A549 (cell line): ENCODE measurements around the gene PIEZO2. TPM values are rescaled to one million over a fixed set of nuclear protein-coding genes. Genes with fewer than 3 reads are reported as not detected.

Experiments used
- ATAC-seq, 2 experiments: fragments of 200-7000 bp in 1 of 2; fragments of >200 bp in 1 of 2; cut with Nextera tagmentation in 1 of 2; cut with Tn5 transposase in 1 of 2; 3 replicates each; pipeline versions ENCODE4 v1.8.0 to v1.9.1; 2018 to 2020; ENCODE audit warnings: mild to moderate bottlenecking in 1 of 2, moderate library complexity in 1 of 2
- CTCF ChIA-PET: fragments of 300-600 bp; sonication (Branson Sonifier 250); formaldehyde crosslinking; extraction: SDS; loops from one replicate; lab custom pipeline; 2021; ENCODE audit warnings: antibody characterized with exemption, inconsistent platforms; lab: Yijun Ruan, JAX
- POLR2A ChIA-PET: fragments of 350-600 bp; formaldehyde crosslinking; extraction: SDS; loops from one replicate; lab custom pipeline; 2021; ENCODE audit warnings: antibody characterized with exemption, inconsistent platforms; lab: Yijun Ruan, JAX
- DNase-seq, 2 experiments: peaks; one replicate each; pipeline versions ENCODE4 v3.0.0 to v3.0.0-alpha.2; 2011 to 2016; ENCODE audit warnings: low read depth in 1 of 2, low spot score in 1 of 2
- FAIRE-seq: peaks from 2 replicates; lab custom pipeline; 2011; peaks lifted over from hg19 to GRCh38; lab: Jason Lieb, UNC
- H3K27ac ChIP-seq, 2 experiments: fragments of >200 bp; sonication (Bioruptor Twin); formaldehyde crosslinking; 3 replicates each; pipeline ENCODE4 v1.5.1; 2016 to 2017
- H3K4me1 ChIP-seq: fragments of >200 bp; sonication (Bioruptor Twin); formaldehyde crosslinking; 3 replicates; pipeline ENCODE4 v1.6.1; 2016
- H3K4me2 ChIP-seq: fragments of >200 bp; sonication (Bioruptor Twin); formaldehyde crosslinking; 3 replicates; pipeline ENCODE4 v1.6.1; 2016
- H3K4me3 ChIP-seq: fragments of >200 bp; sonication (Bioruptor Twin); formaldehyde crosslinking; 3 replicates; pipeline ENCODE4 v1.5.1; 2016
- H3K9me3 ChIP-seq: fragments of >200 bp; sonication (Bioruptor Twin); formaldehyde crosslinking; 3 replicates; pipeline ENCODE4 v1.6.1; 2016
- BHLHE40 ChIP-seq: IDR thresholded peaks from 2 replicates; pipeline ENCODE4 v1.6.1; 2012; ENCODE audit warnings: low read depth, low read length, inconsistent platforms
- CHD4 ChIP-seq: fragments of 200-600 bp; sonication (generic); IDR thresholded peaks from 2 replicates; pipeline ENCODE4 v1.6.1; 2016; ENCODE audit warnings: antibody characterized with exemption, mild to moderate bottlenecking, borderline replicate concordance
- FOSL2 ChIP-seq, 2 experiments: fragments of 450-650 bp in 1 of 2; fragments of >200 bp in 1 of 2; sonication (Bioruptor Twin) in 1 of 2; formaldehyde crosslinking; IDR thresholded peaks; 2 replicates each; pipeline versions ENCODE4 v1.5.0 to v1.6.1; 2016 to 2020; ENCODE audit warnings: mild to moderate bottlenecking in 1 of 2, moderate library complexity in 1 of 2
- HDAC2 ChIP-seq: fragments of 200-600 bp; sonication (generic); IDR thresholded peaks from 2 replicates; pipeline ENCODE4 v1.6.1; 2016
- HEYL ChIP-seq: fragments of 250-450 bp; sonication (Bioruptor Pico); IDR thresholded peaks from 2 replicates; pipeline ENCODE4 v1.8.0; 2021; ENCODE audit warnings: mild to moderate bottlenecking, moderate library complexity
- HOXB5 ChIP-seq: fragments of 250-450 bp; sonication (Bioruptor Pico); IDR thresholded peaks from 2 replicates; pipeline ENCODE4 v1.5.0; 2020; ENCODE audit warnings: mild to moderate bottlenecking, moderate library complexity
- JUNB ChIP-seq: fragments of >200 bp; sonication (Bioruptor Twin); formaldehyde crosslinking; IDR thresholded peaks from 2 replicates; pipeline ENCODE4 v1.6.1; 2016
- KDM1A ChIP-seq: fragments of 200-600 bp; sonication (generic); IDR thresholded peaks from 2 replicates; pipeline ENCODE4 v1.6.1; 2016; ENCODE audit warnings: low read depth, mild to moderate bottlenecking
- MAZ ChIP-seq: fragments of 150-350 bp; IDR thresholded peaks from 2 replicates; pipeline ENCODE4 v1.6.1; 2014; ENCODE audit warnings: antibody characterized with exemption, low read depth, low read length, borderline replicate concordance
- NFE2L2 ChIP-seq: fragments of 150-350 bp; conservative IDR thresholded peaks from 2 replicates; pipeline ENCODE4 v1.6.1; 2014; ENCODE audit warnings: low read length
- NR3C1 ChIP-seq: fragments of >200 bp; sonication (Bioruptor Twin); formaldehyde crosslinking; IDR thresholded peaks from 3 replicates; pipeline ENCODE4 v1.6.1; 2017
- RFX5 ChIP-seq: fragments of 450-650 bp; IDR thresholded peaks from 2 replicates; pipeline ENCODE4 v1.7.1; 2014; ENCODE audit warnings: antibody characterized with exemption, mild to moderate bottlenecking, moderate library complexity
- TP53 ChIP-seq: fragments of 250-450 bp; sonication (Bioruptor Pico); IDR thresholded peaks from 2 replicates; pipeline ENCODE4 v1.5.0; 2021; ENCODE audit warnings: mild to moderate bottlenecking, moderate library complexity
- WGBS: methylation state at CpG from one replicate; pipeline ENCODE4 v1.1.6; 2017; ENCODE audit errors: missing lambda C conversion rate; 5-methylcytosine and 5-hydroxymethylcytosine counted together
- polyA plus RNA-seq, 4 experiments: library from polyadenylated mRNA; depleted of rRNA in 3 of 4; stranded (reverse); fragments of >200 nt; fragmentation: RNase III in 1 of 4; extraction: RNeasy Plus Mini Kit Qiagen cat#74134 plus additional on column Dnase treatment in 1 of 4; gene quantifications; 2 replicates in 3 of 4; 3 replicates in 1 of 4; pipeline ENCODE4 v1.2.3, GENCODE V29; 2011 to 2017
- TF ChIP-seq, protein P1 (sequence below): fragments of 150-350 bp; IDR thresholded peaks from 2 replicates; pipeline ENCODE4 v1.6.1; 2014; ENCODE audit warnings: low read depth, mild to moderate bottlenecking, low read length
- TF ChIP-seq, protein P2 (sequence below): fragments of 250-450 bp; sonication (Bioruptor Pico); IDR thresholded peaks from 2 replicates; pipeline ENCODE4 v1.5.0; 2020; ENCODE audit warnings: low read depth, mild to moderate bottlenecking, moderate library complexity
- TF ChIP-seq, protein P3 (sequence below): fragments of >200 bp; sonication (Bioruptor Twin); formaldehyde crosslinking; IDR thresholded peaks from 3 replicates; pipeline ENCODE4 v1.5.1; 2016
- TF ChIP-seq, protein P4 (sequence below): IDR thresholded peaks from 2 replicates; pipeline ENCODE4 v1.6.1; 2012
- TF ChIP-seq, protein P5 (sequence below): fragments of >200 bp; sonication (Bioruptor Twin); formaldehyde crosslinking; IDR thresholded peaks from 2 replicates; pipeline ENCODE4 v1.6.1; 2016
- TF ChIP-seq, protein P6 (sequence below): fragments of 450-650 bp; IDR thresholded peaks from 2 replicates; pipeline ENCODE4 v1.6.1; 2014; ENCODE audit warnings: antibody characterized with exemption
- TF ChIP-seq, protein P7 (sequence below): fragments of 200-600 bp; sonication (generic); IDR thresholded peaks from 2 replicates; pipeline ENCODE4 v1.6.1; 2016; ENCODE audit warnings: antibody characterized with exemption, mild to moderate bottlenecking, moderate library complexity

The PIEZO2 gene
- polyA plus RNA-seq, 2 of the 4 experiments (the other 2 are of a cell fraction), result 0.80 to 1.6 TPM

DNA sequence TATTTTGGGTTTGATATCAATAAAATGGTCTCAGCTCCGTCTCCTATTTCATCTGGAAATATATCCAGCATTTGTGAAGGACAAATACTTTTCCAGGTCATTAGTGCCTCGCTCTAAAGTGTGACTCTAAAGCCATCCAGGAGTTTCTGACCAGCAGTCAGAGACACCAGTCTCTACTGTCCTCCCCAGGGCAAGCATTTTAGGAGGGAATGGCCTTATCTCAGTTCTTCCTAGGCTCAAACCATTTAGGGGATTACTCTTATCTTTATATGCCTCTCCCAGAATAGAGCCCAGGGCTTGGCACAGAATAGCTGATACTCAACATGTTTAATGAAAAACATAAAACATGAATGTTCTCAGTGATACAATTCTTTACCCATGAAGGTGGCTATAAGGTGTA is 436.0 kb downstream of the PIEZO2 start:
- POLR2A ChIA-PET, result no interaction called here
- CTCF ChIA-PET, result no interaction called here

DNA sequence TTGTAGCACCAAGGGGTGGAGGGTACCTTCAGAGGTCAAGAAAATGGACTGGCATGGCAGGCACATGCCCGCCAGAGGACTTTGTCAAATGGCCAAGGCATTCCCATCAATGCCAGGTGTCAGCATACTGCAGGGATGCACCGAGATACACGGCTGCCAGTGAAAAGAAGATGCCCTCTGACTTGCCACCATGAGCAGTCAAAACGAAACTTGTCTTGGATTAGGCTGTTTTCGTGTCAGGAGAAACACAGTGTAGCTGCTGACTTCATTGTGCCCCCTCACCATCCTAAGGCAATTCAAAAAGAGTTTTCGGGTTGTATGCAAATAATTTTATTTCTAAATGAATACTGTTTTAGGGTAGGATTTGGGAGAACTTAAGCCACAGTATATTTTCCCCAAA is 442.1 kb downstream of the PIEZO2 start:
- WGBS, result 13% methylated on average over 6 of the region's 6 CpGs
- no peak overlapping the region for H3K27ac ChIP-seq
- DNase-seq, result no peak
- TF ChIP-seq HEYL (CRISPR knock-in tag), result no peak
- POLR2A ChIA-PET, result no interaction called here
- CTCF ChIA-PET, result no interaction called here
- no peak for ATAC-seq
- no peaks in the 10 kb centered on the region for H3K4me1 ChIP-seq
- no peak overlapping the region for H3K4me3 ChIP-seq
- H3K9me3 ChIP-seq, result no peaks in the 10 kb centered on the region
- H3K4me2 ChIP-seq, result no peak overlapping the region
- FAIRE-seq, result no peak

More for the DNA sequence above, 436.0 kb downstream of the PIEZO2 start:
- no peak overlapping the region for H3K4me3 ChIP-seq
- DNase-seq (no peak), ATAC-seq (no peak), FAIRE-seq (no peak)
- 20% methylated on average over 2 of the region's 2 CpGs for WGBS
- H3K4me2 ChIP-seq, result no peak overlapping the region
- H3K27ac ChIP-seq, result no peak overlapping the region
- H3K4me1 ChIP-seq, result no peaks in the 10 kb centered on the region
- TF ChIP-seq, protein P1, sequence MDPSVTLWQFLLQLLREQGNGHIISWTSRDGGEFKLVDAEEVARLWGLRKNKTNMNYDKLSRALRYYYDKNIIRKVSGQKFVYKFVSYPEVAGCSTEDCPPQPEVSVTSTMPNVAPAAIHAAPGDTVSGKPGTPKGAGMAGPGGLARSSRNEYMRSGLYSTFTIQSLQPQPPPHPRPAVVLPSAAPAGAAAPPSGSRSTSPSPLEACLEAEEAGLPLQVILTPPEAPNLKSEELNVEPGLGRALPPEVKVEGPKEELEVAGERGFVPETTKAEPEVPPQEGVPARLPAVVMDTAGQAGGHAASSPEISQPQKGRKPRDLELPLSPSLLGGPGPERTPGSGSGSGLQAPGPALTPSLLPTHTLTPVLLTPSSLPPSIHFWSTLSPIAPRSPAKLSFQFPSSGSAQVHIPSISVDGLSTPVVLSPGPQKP, result no peak
- TF ChIP-seq RFX5, result no peak
- no peak for TF ChIP-seq HOXB5
- TF ChIP-seq, protein P2, sequence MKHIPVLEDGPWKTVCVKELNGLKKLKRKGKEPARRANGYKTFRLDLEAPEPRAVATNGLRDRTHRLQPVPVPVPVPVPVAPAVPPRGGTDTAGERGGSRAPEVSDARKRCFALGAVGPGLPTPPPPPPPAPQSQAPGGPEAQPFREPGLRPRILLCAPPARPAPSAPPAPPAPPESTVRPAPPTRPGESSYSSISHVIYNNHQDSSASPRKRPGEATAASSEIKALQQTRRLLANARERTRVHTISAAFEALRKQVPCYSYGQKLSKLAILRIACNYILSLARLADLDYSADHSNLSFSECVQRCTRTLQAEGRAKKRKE (CRISPR knock-in tag), result no peak
- no peak for TF ChIP-seq CHD4
- TF ChIP-seq, protein P3, sequence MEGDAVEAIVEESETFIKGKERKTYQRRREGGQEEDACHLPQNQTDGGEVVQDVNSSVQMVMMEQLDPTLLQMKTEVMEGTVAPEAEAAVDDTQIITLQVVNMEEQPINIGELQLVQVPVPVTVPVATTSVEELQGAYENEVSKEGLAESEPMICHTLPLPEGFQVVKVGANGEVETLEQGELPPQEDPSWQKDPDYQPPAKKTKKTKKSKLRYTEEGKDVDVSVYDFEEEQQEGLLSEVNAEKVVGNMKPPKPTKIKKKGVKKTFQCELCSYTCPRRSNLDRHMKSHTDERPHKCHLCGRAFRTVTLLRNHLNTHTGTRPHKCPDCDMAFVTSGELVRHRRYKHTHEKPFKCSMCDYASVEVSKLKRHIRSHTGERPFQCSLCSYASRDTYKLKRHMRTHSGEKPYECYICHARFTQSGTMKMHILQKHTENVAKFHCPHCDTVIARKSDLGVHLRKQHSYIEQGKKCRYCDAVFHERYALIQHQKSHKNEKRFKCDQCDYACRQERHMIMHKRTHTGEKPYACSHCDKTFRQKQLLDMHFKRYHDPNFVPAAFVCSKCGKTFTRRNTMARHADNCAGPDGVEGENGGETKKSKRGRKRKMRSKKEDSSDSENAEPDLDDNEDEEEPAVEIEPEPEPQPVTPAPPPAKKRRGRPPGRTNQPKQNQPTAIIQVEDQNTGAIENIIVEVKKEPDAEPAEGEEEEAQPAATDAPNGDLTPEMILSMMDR, result no peak
- TF ChIP-seq, protein P4, sequence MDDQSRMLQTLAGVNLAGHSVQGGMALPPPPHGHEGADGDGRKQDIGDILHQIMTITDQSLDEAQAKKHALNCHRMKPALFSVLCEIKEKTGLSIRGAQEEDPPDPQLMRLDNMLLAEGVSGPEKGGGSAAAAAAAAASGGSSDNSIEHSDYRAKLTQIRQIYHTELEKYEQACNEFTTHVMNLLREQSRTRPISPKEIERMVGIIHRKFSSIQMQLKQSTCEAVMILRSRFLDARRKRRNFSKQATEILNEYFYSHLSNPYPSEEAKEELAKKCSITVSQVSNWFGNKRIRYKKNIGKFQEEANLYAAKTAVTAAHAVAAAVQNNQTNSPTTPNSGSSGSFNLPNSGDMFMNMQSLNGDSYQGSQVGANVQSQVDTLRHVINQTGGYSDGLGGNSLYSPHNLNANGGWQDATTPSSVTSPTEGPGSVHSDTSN, result no peak
- TF ChIP-seq NR3C1, result no peak
- no peak for TF ChIP-seq KDM1A
- TF ChIP-seq BHLHE40, result no peak
- no peak for TF ChIP-seq FOSL2 (IDR thresholded peaks at IDR 0.05)
- no peak for TF ChIP-seq FOSL2 (CRISPR knock-in tag; IDR thresholded peaks at IDR 0.05)
- TF ChIP-seq, protein P5, sequence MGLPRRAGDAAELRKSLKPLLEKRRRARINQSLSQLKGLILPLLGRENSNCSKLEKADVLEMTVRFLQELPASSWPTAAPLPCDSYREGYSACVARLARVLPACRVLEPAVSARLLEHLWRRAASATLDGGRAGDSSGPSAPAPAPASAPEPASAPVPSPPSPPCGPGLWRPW, result no peak
- TF ChIP-seq NFE2L2, result no peak
- TF ChIP-seq, protein P6, sequence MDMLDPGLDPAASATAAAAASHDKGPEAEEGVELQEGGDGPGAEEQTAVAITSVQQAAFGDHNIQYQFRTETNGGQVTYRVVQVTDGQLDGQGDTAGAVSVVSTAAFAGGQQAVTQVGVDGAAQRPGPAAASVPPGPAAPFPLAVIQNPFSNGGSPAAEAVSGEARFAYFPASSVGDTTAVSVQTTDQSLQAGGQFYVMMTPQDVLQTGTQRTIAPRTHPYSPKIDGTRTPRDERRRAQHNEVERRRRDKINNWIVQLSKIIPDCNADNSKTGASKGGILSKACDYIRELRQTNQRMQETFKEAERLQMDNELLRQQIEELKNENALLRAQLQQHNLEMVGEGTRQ, result no peak
- TF ChIP-seq MAZ, result no peak
- no peak for TF ChIP-seq TP53 (CRISPR knock-in tag)
- H3K9me3 ChIP-seq, result no peaks in the 10 kb centered on the region

DNA sequence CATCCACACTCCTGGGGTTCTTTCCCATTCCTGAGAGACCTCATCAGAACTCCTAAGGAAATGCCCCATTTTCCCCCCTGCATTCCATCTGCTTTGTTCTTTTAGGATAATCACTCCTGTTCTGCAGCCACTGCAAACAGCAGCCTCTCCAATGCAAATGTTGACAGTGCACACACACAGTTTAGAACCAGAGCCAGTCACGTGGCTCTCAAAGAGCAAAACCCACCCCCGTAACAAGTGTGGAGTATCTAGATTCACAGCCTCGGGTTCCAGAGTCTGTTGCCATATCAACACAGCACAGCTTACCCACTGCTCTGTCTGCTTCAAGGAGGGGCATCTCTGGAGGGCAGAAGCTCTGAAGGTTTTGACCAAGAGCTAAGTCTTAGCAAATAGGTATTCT is 443.6 kb downstream of the PIEZO2 start:
- ChIA-PET POLR2A (no interaction called here), CTCF (no interaction called here)
- ATAC-seq, result no peak
- WGBS, result 0% methylated on average over 1 of the region's 3 CpGs
- Histone ChIP-seq H3K4me3 (no peak overlapping the region), H3K4me2 (no peak overlapping the region), H3K4me1 (no peaks in the 10 kb centered on the region), H3K9me3 (no peaks in the 10 kb centered on the region), H3K27ac (no peak overlapping the region)
- DNase-seq, result no peak
- FAIRE-seq, result no peak
- TF ChIP-seq, protein P7, sequence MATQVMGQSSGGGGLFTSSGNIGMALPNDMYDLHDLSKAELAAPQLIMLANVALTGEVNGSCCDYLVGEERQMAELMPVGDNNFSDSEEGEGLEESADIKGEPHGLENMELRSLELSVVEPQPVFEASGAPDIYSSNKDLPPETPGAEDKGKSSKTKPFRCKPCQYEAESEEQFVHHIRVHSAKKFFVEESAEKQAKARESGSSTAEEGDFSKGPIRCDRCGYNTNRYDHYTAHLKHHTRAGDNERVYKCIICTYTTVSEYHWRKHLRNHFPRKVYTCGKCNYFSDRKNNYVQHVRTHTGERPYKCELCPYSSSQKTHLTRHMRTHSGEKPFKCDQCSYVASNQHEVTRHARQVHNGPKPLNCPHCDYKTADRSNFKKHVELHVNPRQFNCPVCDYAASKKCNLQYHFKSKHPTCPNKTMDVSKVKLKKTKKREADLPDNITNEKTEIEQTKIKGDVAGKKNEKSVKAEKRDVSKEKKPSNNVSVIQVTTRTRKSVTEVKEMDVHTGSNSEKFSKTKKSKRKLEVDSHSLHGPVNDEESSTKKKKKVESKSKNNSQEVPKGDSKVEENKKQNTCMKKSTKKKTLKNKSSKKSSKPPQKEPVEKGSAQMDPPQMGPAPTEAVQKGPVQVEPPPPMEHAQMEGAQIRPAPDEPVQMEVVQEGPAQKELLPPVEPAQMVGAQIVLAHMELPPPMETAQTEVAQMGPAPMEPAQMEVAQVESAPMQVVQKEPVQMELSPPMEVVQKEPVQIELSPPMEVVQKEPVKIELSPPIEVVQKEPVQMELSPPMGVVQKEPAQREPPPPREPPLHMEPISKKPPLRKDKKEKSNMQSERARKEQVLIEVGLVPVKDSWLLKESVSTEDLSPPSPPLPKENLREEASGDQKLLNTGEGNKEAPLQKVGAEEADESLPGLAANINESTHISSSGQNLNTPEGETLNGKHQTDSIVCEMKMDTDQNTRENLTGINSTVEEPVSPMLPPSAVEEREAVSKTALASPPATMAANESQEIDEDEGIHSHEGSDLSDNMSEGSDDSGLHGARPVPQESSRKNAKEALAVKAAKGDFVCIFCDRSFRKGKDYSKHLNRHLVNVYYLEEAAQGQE, result no peak
- TF ChIP-seq JUNB (no peak), HDAC2 (no peak)
- TF ChIP-seq, protein P3, result no peak
